ENCODE results near the gene RNF150. TPM values are rescaled to one million over a fixed set of nuclear protein-coding genes. Genes with fewer than 3 reads are reported as not detected.

The RNF150 gene
- total RNA-seq, 2 donors from 2014 or later = 2.3 to 4.6 TPM

- H3K4me3 ChIP-seq = no peak overlapping the region
- DNase-seq = no peak
- H3K27me3 ChIP-seq = no peaks in the 10 kb centered on the region
- H3K4me1 ChIP-seq = no peaks in the 10 kb centered on the region
- ATAC-seq = no peak
- no peaks in the 10 kb centered on the region for H3K9me3 ChIP-seq
- no peak for TF ChIP-seq POLR2A (IDR thresholded peaks at IDR 0.05)
- H3K36me3 ChIP-seq (replicated peaks in 1 of 2; ENCODE audit: insufficient read depth in 1 of 2, low read depth in 2 of 2) = no peaks in the 10 kb centered on the region
- H3K27ac ChIP-seq = no peak overlapping the region
- 9 to 18% methylated on average over 1 of the region's 1 CpG for WGBS, 2 donors
- intact Hi-C loops (cut with DNase I) = no loop called here
Measured at GRCh38 chr4:141041021-141041476, 92.2 kb downstream of the RNF150 start.

- TF ChIP-seq POLR2A (IDR thresholded peaks at IDR 0.05) (no peak), CTCF (IDR thresholded peaks at IDR 0.05) (no peak)
- Histone ChIP-seq H3K9me3 (no peaks in the 10 kb centered on the region), H3K27ac (no peak overlapping the region), H3K4me3 (no peak overlapping the region), H3K27me3 (no peaks in the 10 kb centered on the region), H3K36me3 (replicated peaks in 1 of 2; ENCODE audit: insufficient read depth in 1 of 2, low read depth in 2 of 2) (no peaks in the 10 kb centered on the region), H3K4me1 (no peaks in the 10 kb centered on the region)
- DNase-seq (no peak), ATAC-seq (no peak)
- intact Hi-C loops (cut with DNase I) = no loop called here
- 83 to 90% methylated on average over 2 of the region's 2 CpGs for WGBS, 2 donors
Measured at GRCh38 chr4:141039156-141039555, 94.1 kb downstream of the RNF150 start.

- 78 to 92% methylated on average over 3 of the region's 3 CpGs for WGBS, 2 donors
- intact Hi-C loops (cut with DNase I) = no loop called here
Measured at GRCh38 chr4:141038428-141038827, 94.8 kb downstream of the RNF150 start.

GRCh38 chr4:141037446-141037845 lies 95.8 kb downstream of the RNF150 start:
- TF ChIP-seq POLR2A (IDR thresholded peaks at IDR 0.05) (no peak), CTCF (IDR thresholded peaks at IDR 0.05) (no peak)
- DNase-seq = no peak
- Histone ChIP-seq H3K27me3 (no peaks in the 10 kb centered on the region), H3K4me1 (no peaks in the 10 kb centered on the region), H3K9me3 (no peaks in the 10 kb centered on the region), H3K27ac (no peak overlapping the region), H3K4me3 (no peak overlapping the region), H3K36me3 (replicated peaks in 1 of 2; ENCODE audit: insufficient read depth in 1 of 2, low read depth in 2 of 2) (no peaks in the 10 kb centered on the region)
- intact Hi-C loops (cut with DNase I) = no loop called here
- ATAC-seq = no peak

More at GRCh38 chr4:141038428-141038827, 94.8 kb downstream of the RNF150 start:
- Histone ChIP-seq H3K4me1 (no peaks in the 10 kb centered on the region), H3K9me3 (no peaks in the 10 kb centered on the region), H3K36me3 (replicated peaks in 1 of 2; ENCODE audit: insufficient read depth in 1 of 2, low read depth in 2 of 2) (no peaks in the 10 kb centered on the region), H3K27me3 (no peaks in the 10 kb centered on the region), H3K27ac (no peak overlapping the region), H3K4me3 (no peak overlapping the region)
- TF ChIP-seq POLR2A (IDR thresholded peaks at IDR 0.05) = no peak
- no peak for TF ChIP-seq CTCF (IDR thresholded peaks at IDR 0.05)
- no peak for DNase-seq
- no peak for ATAC-seq

- H3K4me3 ChIP-seq = no peak overlapping the region
- H3K4me1 ChIP-seq = no peaks in the 10 kb centered on the region
- intact Hi-C loops (cut with DNase I) = no loop called here
- H3K9me3 ChIP-seq = no peaks in the 10 kb centered on the region
- no peak for TF ChIP-seq POLR2A (IDR thresholded peaks at IDR 0.05)
- no peak for TF ChIP-seq CTCF (IDR thresholded peaks at IDR 0.05)
- DNase-seq (no peak), ATAC-seq (no peak)
- 86 to 88% methylated on average over 2 of the region's 2 CpGs for whole genome bisulfite sequencing, 2 donors
- H3K27ac ChIP-seq = no peak overlapping the region
- no peaks in the 10 kb centered on the region for H3K36me3 ChIP-seq (replicated peaks in 1 of 2; ENCODE audit: insufficient read depth in 1 of 2, low read depth in 2 of 2)
- no peaks in the 10 kb centered on the region for H3K27me3 ChIP-seq
Measured at GRCh38 chr4:141036786-141037185, 96.5 kb downstream of the RNF150 start.

Measured in body of pancreas (tissue), 4 donors.